ENCODE data around the gene CTSH. TPM values are rescaled to one million over a fixed set of nuclear protein-coding genes. Genes with fewer than 3 reads are reported as not detected.
A peak's percentile ranks its signal among the peaks of the same experiment; 100 is the strongest.
"Not testable (repeated sequence)": the region's sequence is repeated elsewhere in the genome, so short reads cannot be mapped to it uniquely, and the experiment has no call there.

Gene CTSH
- total RNA-seq, 1 donor from 2014 or later: 40.5 TPM

GRCh38 chr15:78913012-78913411, 31.8 kb downstream of the CTSH start:
- no peak for DNase-seq
- Mint-ChIP-seq H3K4me1 (peaks cover 19% of the 10 kb centered on the region), H3K36me3 (ENCODE audit: low read depth) (peaks cover 33% of the 10 kb centered on the region), H3K4me3 (no peak overlapping the region), H3K9me3 (no peaks in the 10 kb centered on the region), H3K27ac (no peak overlapping the region), H3K27me3 (no peaks in the 10 kb centered on the region)
- intact Hi-C loops (cut with micrococcal nuclease): no loop called here

GRCh38 chr15:78912316-78912715, 32.5 kb downstream of the CTSH start:
- Mint-ChIP-seq H3K9me3 (no peaks in the 10 kb centered on the region), H3K4me3 (no peak overlapping the region), H3K4me1 (peaks cover 19% of the 10 kb centered on the region), H3K27ac (no peak overlapping the region), H3K36me3 (ENCODE audit: low read depth) (peaks cover 39% of the 10 kb centered on the region), H3K27me3 (no peaks in the 10 kb centered on the region)
- DNase-seq: no peak
- intact Hi-C loops (cut with micrococcal nuclease): no loop called here

DNA sequence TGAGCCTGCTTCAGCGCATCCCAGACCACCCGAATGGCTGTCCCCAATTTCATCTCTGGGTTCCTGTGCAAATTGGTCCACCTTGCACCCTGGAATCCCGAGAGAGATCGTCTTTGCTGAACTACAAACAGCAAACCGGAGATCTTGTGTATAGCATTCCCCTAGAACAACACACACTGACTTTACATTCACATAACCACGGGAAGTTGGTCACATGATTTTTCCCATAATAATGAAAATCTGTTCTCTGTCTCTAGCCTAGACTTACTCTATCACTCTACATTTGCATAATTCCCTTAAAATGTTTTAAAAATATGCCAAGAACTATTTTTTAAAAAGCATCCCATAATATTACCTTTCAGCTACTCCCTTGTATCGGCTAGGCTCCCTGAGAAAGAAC, 34.6 kb downstream of the CTSH start:
- H3K27me3 Mint-ChIP-seq: no peaks in the 10 kb centered on the region
- peak overlapping the region; percentile 22 for H3K27ac Mint-ChIP-seq
- DNase-seq: no peak
- peaks cover 52% of the 10 kb centered on the region for H3K36me3 Mint-ChIP-seq (ENCODE audit: low read depth)
- peaks cover 17% of the 10 kb centered on the region for H3K4me1 Mint-ChIP-seq
- no peak overlapping the region for H3K4me3 Mint-ChIP-seq
- intact Hi-C loops (cut with micrococcal nuclease): loop anchor here (2.0 kb wide), 1 partner anchor 67 kb away; no protein-coding TSS in a partner anchor
- no peaks in the 10 kb centered on the region for H3K9me3 Mint-ChIP-seq

- no peaks in the 10 kb centered on the region for H3K27me3 Mint-ChIP-seq
- no peaks in the 10 kb centered on the region for H3K9me3 Mint-ChIP-seq
- peak overlapping the region; percentile 22 for H3K27ac Mint-ChIP-seq
- no peak overlapping the region for H3K4me3 Mint-ChIP-seq
- peaks cover 17% of the 10 kb centered on the region for H3K4me1 Mint-ChIP-seq
- peak; percentile 77 for DNase-seq
- peaks cover 52% of the 10 kb centered on the region for H3K36me3 Mint-ChIP-seq (ENCODE audit: low read depth)
- intact Hi-C loops (cut with micrococcal nuclease): loop anchor here (2.0 kb wide), 2 partner anchors 67 to 275 kb away; no protein-coding TSS in a partner anchor
Observed at GRCh38 chr15:78909791-78910228, 35.0 kb downstream of the CTSH start.

DNA sequence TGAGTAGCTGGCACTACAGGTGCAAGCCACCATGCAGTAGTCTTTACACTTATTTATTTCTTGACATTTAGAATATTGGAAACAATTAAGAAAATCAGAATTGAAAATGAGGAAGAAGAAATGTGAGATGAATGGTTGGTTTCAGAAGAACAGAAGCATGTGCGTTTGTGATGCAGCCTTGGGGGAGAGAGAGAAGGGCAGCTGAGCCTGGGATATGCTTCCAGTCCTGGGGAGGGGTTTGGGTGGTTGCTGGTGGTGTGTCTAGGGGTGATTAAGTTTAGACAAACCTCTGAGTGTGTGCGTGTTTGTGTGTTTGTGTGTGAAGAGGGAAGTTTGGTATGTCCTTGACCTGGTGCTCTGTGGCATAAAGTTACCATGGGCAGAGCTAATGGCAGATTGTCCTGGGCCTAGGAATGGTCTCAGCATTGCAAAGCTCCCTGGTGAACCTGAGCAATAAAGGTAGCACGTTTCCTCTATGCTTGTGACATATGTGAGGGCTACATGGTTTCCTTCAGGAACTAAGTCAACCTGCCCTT, 35.6 kb downstream of the CTSH start:
- Mint-ChIP-seq H3K36me3 (ENCODE audit: low read depth) (peaks cover 55% of the 10 kb centered on the region), H3K27ac (no peak overlapping the region), H3K4me3 (no peak overlapping the region), H3K27me3 (no peaks in the 10 kb centered on the region), H3K9me3 (no peaks in the 10 kb centered on the region), H3K4me1 (peaks cover 16% of the 10 kb centered on the region)
- DNase-seq: no peak
- intact Hi-C loops (cut with micrococcal nuclease): loop anchor here (2.0 kb wide), 1 partner anchor 276 kb away; no protein-coding TSS in a partner anchor

- Mint-ChIP-seq H3K4me1 (peaks cover 16% of the 10 kb centered on the region), H3K36me3 (ENCODE audit: low read depth) (peaks cover 56% of the 10 kb centered on the region), H3K27ac (no peak overlapping the region), H3K9me3 (no peaks in the 10 kb centered on the region), H3K4me3 (no peak overlapping the region), H3K27me3 (no peaks in the 10 kb centered on the region)
- intact Hi-C loops (cut with micrococcal nuclease): no loop called here
- no peak for DNase-seq
Observed at GRCh38 chr15:78907577-78907976, 37.3 kb downstream of the CTSH start.

GRCh38 chr15:78906316-78906620, 38.6 kb downstream of the CTSH start:
- H3K27ac Mint-ChIP-seq: no peak overlapping the region
- H3K4me3 Mint-ChIP-seq: no peak overlapping the region
- peaks cover 58% of the 10 kb centered on the region for H3K36me3 Mint-ChIP-seq (ENCODE audit: low read depth)
- no peaks in the 10 kb centered on the region for H3K27me3 Mint-ChIP-seq
- peaks cover 14% of the 10 kb centered on the region for H3K4me1 Mint-ChIP-seq
- intact Hi-C loops (cut with micrococcal nuclease): no loop called here
- no peaks in the 10 kb centered on the region for H3K9me3 Mint-ChIP-seq
- DNase-seq: no peak

DNA sequence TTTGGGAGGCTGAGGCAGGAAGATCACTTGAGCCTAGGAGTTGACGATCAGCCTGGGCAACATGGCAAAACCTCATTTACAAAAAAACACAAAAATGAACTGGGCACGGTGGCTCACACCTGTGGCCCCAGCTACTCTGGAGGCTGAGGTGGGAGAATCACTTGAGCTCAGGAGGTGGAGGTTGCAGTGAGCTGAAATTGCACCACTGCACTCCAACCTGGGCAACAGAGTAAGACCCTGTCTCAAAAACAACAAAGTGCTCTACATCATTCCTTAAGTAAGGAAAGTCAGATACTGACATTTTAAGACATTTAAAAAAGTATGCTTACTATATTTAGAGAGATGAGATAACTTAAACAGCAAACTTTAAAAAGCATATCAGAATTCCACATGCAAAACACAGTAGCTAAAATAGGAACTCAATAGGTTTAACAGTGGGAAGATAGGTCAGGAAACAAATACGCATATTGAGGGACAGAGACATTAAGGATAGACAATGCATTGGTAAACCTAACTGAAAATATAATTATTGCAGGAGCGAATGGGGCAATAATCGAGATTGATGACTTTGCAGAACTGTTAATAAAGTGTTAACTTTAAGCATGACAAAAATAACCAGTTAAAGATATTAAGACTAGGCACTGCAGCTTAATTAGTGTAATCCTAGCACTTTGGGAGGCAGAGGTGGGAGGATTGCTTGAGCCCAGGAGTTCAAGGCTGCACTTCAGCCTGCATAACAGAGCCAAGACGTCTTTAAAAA, 40.1 kb downstream of the CTSH start:
- peaks cover 7% of the 10 kb centered on the region for H3K4me1 Mint-ChIP-seq
- H3K4me3 Mint-ChIP-seq: no peak overlapping the region
- peaks cover 53% of the 10 kb centered on the region for H3K36me3 Mint-ChIP-seq (ENCODE audit: low read depth)
- H3K27me3 Mint-ChIP-seq: no peaks in the 10 kb centered on the region
- no peak for DNase-seq
- intact Hi-C loops (cut with micrococcal nuclease): no loop called here
- H3K9me3 Mint-ChIP-seq: no peaks in the 10 kb centered on the region
- H3K27ac Mint-ChIP-seq: no peak overlapping the region

DNA sequence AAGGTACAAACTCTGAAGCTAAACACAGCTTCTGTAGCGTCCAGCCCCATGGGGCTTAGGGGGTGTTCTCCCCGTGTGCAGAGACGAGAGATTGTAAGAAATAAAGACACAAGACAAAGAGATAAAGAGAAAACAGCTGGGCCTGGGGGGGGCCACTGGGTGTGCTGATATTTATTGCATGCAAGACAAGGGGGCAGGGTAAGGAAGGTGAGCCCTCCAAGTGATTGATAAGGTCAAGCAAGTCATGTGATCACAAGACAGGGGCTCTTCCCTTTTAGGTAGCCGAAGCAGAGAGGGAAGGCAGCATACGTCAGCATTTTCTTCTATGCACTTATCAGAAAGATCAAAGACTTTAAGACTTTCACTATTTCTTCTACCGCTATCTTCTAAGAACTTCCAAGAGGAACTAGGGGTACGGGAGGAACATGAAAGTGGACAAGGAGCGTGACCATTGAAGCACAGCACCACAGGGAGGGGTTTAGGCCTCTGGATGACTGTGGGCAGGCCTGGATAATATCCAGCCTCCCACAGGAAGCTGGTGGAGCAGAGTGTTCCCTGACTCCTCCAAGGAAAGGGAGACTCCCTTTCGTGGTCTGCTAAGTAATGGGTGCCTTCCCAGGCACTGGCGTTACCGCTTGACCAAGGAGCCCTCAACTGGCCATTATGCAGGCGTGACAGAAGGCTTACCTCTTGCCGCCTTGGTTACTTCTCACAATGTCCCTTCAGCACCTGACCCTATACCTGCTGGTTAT, 42.4 kb downstream of the CTSH start:
- H3K4me3 Mint-ChIP-seq; H3K9me3 Mint-ChIP-seq; DNase-seq; H3K27ac Mint-ChIP-seq; H3K27me3 Mint-ChIP-seq; H3K4me1 Mint-ChIP-seq; intact Hi-C loops (cut with micrococcal nuclease): not testable (repeated sequence)
- peaks cover 63% of the 10 kb centered on the region for H3K36me3 Mint-ChIP-seq (ENCODE audit: low read depth)

DNA sequence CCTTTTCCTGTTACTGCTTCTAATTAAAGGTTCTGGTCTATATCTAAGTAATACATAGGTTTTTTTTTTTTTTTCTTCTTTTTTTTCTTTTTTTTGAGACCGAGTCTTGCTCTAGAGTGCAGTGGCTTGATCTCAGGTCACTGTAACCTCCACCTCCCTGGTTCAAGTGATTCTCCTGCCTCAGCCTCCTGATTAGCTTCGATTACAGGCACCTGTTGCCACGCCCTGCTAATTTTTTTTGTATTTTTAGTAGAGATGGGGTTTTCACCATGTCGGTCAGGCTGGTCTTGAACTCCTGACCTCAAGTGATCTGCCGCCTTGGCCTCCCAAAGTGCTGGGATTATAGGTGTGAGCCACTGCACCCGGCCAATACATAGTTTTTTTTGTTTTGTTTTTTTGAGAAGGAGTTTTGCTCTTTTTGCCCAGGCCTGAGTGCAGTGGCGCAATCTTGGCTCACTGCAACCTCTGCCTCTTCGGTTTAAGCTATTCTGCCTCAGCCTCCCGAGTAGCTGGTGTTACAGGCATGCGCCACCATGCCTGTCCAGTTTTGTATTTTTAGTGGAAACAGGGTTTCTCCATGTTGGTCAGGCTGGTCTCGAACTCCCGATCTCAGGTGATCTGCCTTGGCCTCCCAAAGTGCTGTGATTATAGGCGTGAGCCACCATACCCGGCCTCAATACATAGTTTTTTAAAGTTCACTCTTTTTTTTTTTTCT, 43.9 kb downstream of the CTSH start:
- H3K36me3 Mint-ChIP-seq (ENCODE audit: low read depth): peaks cover 60% of the 10 kb centered on the region
- H3K9me3 Mint-ChIP-seq; H3K4me3 Mint-ChIP-seq; H3K4me1 Mint-ChIP-seq; H3K27me3 Mint-ChIP-seq; H3K27ac Mint-ChIP-seq; intact Hi-C loops (cut with micrococcal nuclease); DNase-seq: not testable (repeated sequence)

- Mint-ChIP-seq H3K9me3 (no peaks in the 10 kb centered on the region), H3K4me1 (peaks cover 7% of the 10 kb centered on the region), H3K36me3 (ENCODE audit: low read depth) (peaks cover 61% of the 10 kb centered on the region), H3K27ac (no peak overlapping the region), H3K4me3 (no peak overlapping the region), H3K27me3 (no peaks in the 10 kb centered on the region)
- intact Hi-C loops (cut with micrococcal nuclease): no loop called here
- no peak for DNase-seq
Observed at GRCh38 chr15:78898540-78898939, 46.3 kb downstream of the CTSH start.

GRCh38 chr15:78895471-78895870, 49.4 kb downstream of the CTSH start:
- Mint-ChIP-seq H3K27ac (no peak overlapping the region), H3K4me3 (no peak overlapping the region), H3K36me3 (ENCODE audit: low read depth) (peaks cover 73% of the 10 kb centered on the region), H3K27me3 (no peaks in the 10 kb centered on the region), H3K9me3 (no peaks in the 10 kb centered on the region), H3K4me1 (peaks cover 12% of the 10 kb centered on the region)
- no peak for DNase-seq
- intact Hi-C loops (cut with micrococcal nuclease): no loop called here

GRCh38 chr15:78893538-78893937, 51.3 kb downstream of the CTSH start:
- no peaks in the 10 kb centered on the region for H3K27me3 Mint-ChIP-seq
- peaks cover 64% of the 10 kb centered on the region for H3K36me3 Mint-ChIP-seq (ENCODE audit: low read depth)
- intact Hi-C loops (cut with micrococcal nuclease): no loop called here
- DNase-seq: no peak
- peak overlapping the region; percentile 6 for H3K27ac Mint-ChIP-seq
- H3K9me3 Mint-ChIP-seq: no peaks in the 10 kb centered on the region
- H3K4me3 Mint-ChIP-seq: no peak overlapping the region
- peaks cover 12% of the 10 kb centered on the region for H3K4me1 Mint-ChIP-seq

DNA sequence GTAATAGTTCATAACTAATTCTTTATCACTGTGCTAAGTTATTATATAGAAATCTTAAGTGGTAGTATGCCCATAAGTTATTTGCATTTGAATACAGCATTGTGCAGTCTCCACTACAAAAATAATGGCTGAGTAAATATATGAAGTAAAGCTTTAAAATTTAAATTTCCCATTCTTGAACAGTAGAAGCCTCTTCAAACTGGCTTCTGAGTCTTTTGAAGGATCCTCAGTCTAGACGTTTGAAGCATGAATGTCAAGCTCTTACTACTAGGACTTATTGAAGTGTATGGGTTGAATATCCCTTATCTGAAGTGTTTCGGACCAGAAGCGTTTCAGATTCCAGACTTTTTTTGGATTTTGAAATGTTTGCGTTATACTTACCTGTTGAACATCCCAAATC, 55.8 kb downstream of the CTSH start:
- Mint-ChIP-seq H3K4me3 (no peak overlapping the region), H3K9me3 (no peaks in the 10 kb centered on the region), H3K27ac (no peak overlapping the region), H3K27me3 (no peaks in the 10 kb centered on the region), H3K4me1 (peaks cover 13% of the 10 kb centered on the region), H3K36me3 (ENCODE audit: low read depth) (peaks cover 54% of the 10 kb centered on the region)
- no peak for DNase-seq
- intact Hi-C loops (cut with micrococcal nuclease): no loop called here
